ENCODE measurements around the gene IGF2. TPM values are rescaled to one million over a fixed set of nuclear protein-coding genes. Genes with fewer than 3 reads are reported as not detected.

The IGF2 gene
- total RNA-seq, 1 donor from 2014 or later, result 56.5 TPM

DNA sequence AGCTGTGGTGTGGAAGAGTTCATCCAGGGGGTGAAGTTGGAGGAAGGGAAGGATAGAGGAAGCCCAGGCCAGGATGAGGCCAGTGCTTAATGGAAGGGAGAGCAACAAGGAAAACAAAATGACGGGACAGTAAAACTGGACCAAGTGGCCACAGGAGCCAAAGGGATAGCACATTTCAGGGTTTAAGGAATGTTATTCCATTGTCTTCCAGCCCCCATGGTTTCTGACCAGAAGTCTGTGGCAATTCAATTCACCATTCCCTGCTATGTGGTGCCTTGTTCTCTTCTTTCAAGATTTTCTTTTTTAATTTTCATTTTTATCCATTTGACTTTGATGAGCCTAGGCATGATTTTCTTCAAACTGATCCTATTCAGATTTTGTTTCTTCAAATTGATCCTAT lies 22.5 kb downstream of the IGF2 start:
- Histone ChIP-seq H3K27me3 (no peaks in the 10 kb centered on the region), H3K9me3 (peaks cover 5% of the 10 kb centered on the region), H3K27ac (no peak overlapping the region), H3K4me1 (no peaks in the 10 kb centered on the region), H3K4me3 (no peak overlapping the region), H3K36me3 (no peaks in the 10 kb centered on the region)
- intact Hi-C loops (cut with DNase I), result no loop called here
- DNase-seq (ENCODE audit: extremely low spot score in 2 of 2), result no peak
- TF ChIP-seq POLR2AphosphoS5 (IDR thresholded peaks at IDR 0.05; ENCODE audit: insufficient read depth in 1 of 2, low read depth in 1 of 2) (no peak), CTCF (IDR thresholded peaks at IDR 0.05) (no peak), POLR2A (IDR thresholded peaks at IDR 0.05) (no peak)

- no peak for DNase-seq (ENCODE audit: extremely low spot score in 2 of 2)
- intact Hi-C loops (cut with DNase I), result no loop called here
- Histone ChIP-seq H3K4me3 (no peak overlapping the region), H3K36me3 (no peaks in the 10 kb centered on the region), H3K9me3 (peaks cover 5% of the 10 kb centered on the region), H3K27ac (no peak overlapping the region), H3K4me1 (no peaks in the 10 kb centered on the region), H3K27me3 (no peaks in the 10 kb centered on the region)
- TF ChIP-seq CTCF (IDR thresholded peaks at IDR 0.05) (no peak), POLR2AphosphoS5 (IDR thresholded peaks at IDR 0.05; ENCODE audit: insufficient read depth in 1 of 2, low read depth in 1 of 2) (no peak), POLR2A (IDR thresholded peaks at IDR 0.05) (no peak)
Observed at GRCh38 chr11:2115308-2115707, 23.9 kb downstream of the IGF2 start.

DNA sequence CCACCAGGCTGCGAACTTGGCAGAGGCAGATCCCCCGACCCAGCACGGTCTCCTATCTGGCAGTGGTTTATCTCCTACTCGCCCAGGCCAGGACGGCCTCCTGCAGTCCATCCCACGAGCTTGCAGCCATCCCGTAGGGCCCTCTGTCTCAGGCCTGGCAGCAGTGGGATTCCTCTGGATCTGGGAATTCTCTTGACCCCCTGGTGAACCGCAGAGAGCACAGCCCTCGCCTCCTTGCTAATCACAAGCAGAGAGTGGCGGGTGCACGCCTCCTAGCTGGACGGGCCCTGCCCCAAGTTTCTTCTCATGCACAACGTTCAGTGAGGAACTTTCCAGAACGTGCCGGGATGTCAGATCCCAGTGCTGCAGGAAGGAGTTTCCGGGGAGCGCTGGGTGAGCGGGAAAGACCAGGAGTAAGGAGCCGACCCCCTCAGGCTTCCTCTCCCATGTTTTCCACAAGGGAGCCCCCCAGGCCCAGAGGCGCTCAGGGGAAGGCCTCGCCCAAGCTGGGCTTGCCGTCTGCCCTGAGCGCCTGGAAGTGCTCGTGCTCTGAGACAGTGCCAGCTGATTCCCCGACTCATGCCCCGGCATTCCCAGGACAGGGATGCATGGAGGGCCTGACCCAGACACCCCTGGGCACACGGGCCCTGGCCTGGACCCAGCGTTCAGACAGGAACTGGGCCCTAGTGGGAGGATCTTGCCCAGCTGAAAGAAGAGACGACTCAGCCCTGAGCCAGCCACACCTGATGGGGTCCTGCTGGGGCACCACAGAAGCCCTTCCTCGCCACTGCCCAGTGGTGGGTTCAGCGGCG lies 24.6 kb downstream of the IGF2 start:
- DNase-seq (ENCODE audit: extremely low spot score in 2 of 2), result no peak
- Histone ChIP-seq H3K27me3 (no peaks in the 10 kb centered on the region), H3K4me1 (no peaks in the 10 kb centered on the region), H3K36me3 (no peaks in the 10 kb centered on the region), H3K4me3 (no peak overlapping the region), H3K9me3 (peaks cover 5% of the 10 kb centered on the region), H3K27ac (no peak overlapping the region)
- intact Hi-C loops (cut with DNase I), result no loop called here
- TF ChIP-seq POLR2A (IDR thresholded peaks at IDR 0.05) (no peak), CTCF (IDR thresholded peaks at IDR 0.05) (no peak)

DNA sequence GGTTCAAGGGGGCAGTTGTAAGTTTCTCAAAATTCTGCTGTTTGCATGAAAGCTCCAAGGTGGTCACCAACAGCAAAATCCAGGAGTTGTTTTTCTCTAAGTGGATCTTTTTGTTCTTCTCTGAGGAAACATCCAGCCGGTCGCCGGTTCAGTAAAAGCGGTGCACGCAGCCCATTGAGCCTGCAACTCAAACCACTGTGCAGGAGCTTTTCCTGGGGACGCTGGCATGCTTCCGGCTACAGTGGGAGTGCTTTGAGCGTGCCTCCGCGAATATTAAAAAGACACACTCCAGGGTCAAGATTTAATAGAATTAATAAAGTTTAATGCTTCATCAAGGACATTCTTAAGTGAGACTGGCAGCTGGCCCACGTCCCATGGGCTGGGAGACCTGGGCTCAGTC lies 25.4 kb downstream of the IGF2 start:
- Histone ChIP-seq H3K36me3 (no peaks in the 10 kb centered on the region), H3K27me3 (no peaks in the 10 kb centered on the region), H3K9me3 (peaks cover 5% of the 10 kb centered on the region), H3K4me1 (no peaks in the 10 kb centered on the region), H3K27ac (no peak overlapping the region), H3K4me3 (no peak overlapping the region)
- TF ChIP-seq CTCF (IDR thresholded peaks at IDR 0.05), result no peak
- no peak for TF ChIP-seq POLR2A (IDR thresholded peaks at IDR 0.05)
- TF ChIP-seq POLR2AphosphoS5 (IDR thresholded peaks at IDR 0.05; ENCODE audit: insufficient read depth in 1 of 2, low read depth in 1 of 2), result no peak
- no peak for DNase-seq (ENCODE audit: extremely low spot score in 2 of 2)
- intact Hi-C loops (cut with DNase I), result no loop called here

GRCh38 chr11:2110521-2110920 lies 28.7 kb downstream of the IGF2 start:
- TF ChIP-seq POLR2A (IDR thresholded peaks at IDR 0.05), result no peak
- TF ChIP-seq CTCF (IDR thresholded peaks at IDR 0.05), result no peak
- TF ChIP-seq POLR2AphosphoS5 (IDR thresholded peaks at IDR 0.05; ENCODE audit: insufficient read depth in 1 of 2, low read depth in 1 of 2), result no peak
- H3K36me3 ChIP-seq, result no peaks in the 10 kb centered on the region
- no peak overlapping the region for H3K27ac ChIP-seq
- no peak overlapping the region for H3K4me3 ChIP-seq
- intact Hi-C loops (cut with DNase I), result no loop called here
- no peaks in the 10 kb centered on the region for H3K27me3 ChIP-seq
- H3K9me3 ChIP-seq, result no peaks in the 10 kb centered on the region
- H3K4me1 ChIP-seq, result no peaks in the 10 kb centered on the region
- DNase-seq (ENCODE audit: extremely low spot score in 2 of 2), result no peak

Data from vagina (tissue), 2 donors.